ENCODE measurements around the gene ZNF100. TPM values are rescaled to one million over a fixed set of nuclear protein-coding genes. Genes with fewer than 3 reads are reported as not detected.

ZNF100 gene
- total and polyA plus RNA-seq, 2 of the 4 experiments (the other 2 are of a cell fraction) = 2.2 to 5.9 TPM

- DNase-seq = no peak
- no peak overlapping the region for H2BK120ac ChIP-seq (ENCODE audit: low read depth, low read length)
- no peak overlapping the region for H2AFZ ChIP-seq (replicated peaks; ENCODE audit: low read length, poor library complexity)
- H3K27ac ChIP-seq (ENCODE audit: insufficient read depth, low read length) = no peak overlapping the region
- H3K9me1 ChIP-seq (ENCODE audit: insufficient read depth, low read length) = no peaks in the 10 kb centered on the region
- H4K5ac ChIP-seq (ENCODE audit: low read depth, low read length) = no peak overlapping the region
- H3K9ac ChIP-seq (ENCODE audit: low read depth, low read length) = no peak overlapping the region
- no peak overlapping the region for H4K8ac ChIP-seq (ENCODE audit: low read depth in 2 of 2, low read length in 2 of 2)
- no peak overlapping the region for H2AK5ac ChIP-seq (ENCODE audit: low read depth, low read length)
- H3K18ac ChIP-seq (ENCODE audit: low read depth, low read length) = no peak overlapping the region
- H3K4me2 ChIP-seq (ENCODE audit: low read depth, low read length) = no peak overlapping the region
- H3K23ac ChIP-seq (ENCODE audit: low read depth, low read length) = no peak overlapping the region
- no peak overlapping the region for H2BK15ac ChIP-seq (ENCODE audit: low read depth, low read length)
- no peak overlapping the region for H3K4ac ChIP-seq (ENCODE audit: low read depth, low read length)
- no peaks in the 10 kb centered on the region for H3K79me1 ChIP-seq (ENCODE audit: low read depth in 1 of 2, low read length in 2 of 2)
- H3K9me3 ChIP-seq (ENCODE audit: control insufficient read depth, insufficient read depth, low read length) = peaks cover 13% of the 10 kb centered on the region
- H2AK9ac ChIP-seq (replicated peaks; ENCODE audit: low read depth, low read length, poor library complexity) = no peak overlapping the region
- no peaks in the 10 kb centered on the region for H4K20me1 ChIP-seq (ENCODE audit: insufficient read depth, low read length)
- no TSS peak for BruUV-seq (replicated peaks)
- no peak overlapping the region for H2BK5ac ChIP-seq (ENCODE audit: low read depth, low read length, poor library complexity, severe bottlenecking)
- no peaks in the 10 kb centered on the region for H3K4me1 ChIP-seq (ENCODE audit: control insufficient read depth, insufficient read depth, low read length)
- no CpG with 5 or more reads among the region's 3 CpGs for WGBS, 2 experiments (ENCODE audit: extremely low coverage in 2 of 2, insufficient read length in 1 of 2)
- no peak overlapping the region for H3K56ac ChIP-seq (ENCODE audit: extremely low read depth, insufficient read depth, low read length)
- dilution Hi-C loops (cut with HindIII; ENCODE audit: low sequenced_read_pairs, unreplicated experiment) (no loop called here), intact Hi-C loops (cut with micrococcal nuclease) (loop anchor here (5.0 kb wide), 1 partner anchor 497 kb away; no protein-coding TSS in a partner anchor), in situ Hi-C loops (cut with MboI; ENCODE audit: low sequenced_read_pairs) (no loop called here)
- ChIA-PET POLR2A (ENCODE audit: unreplicated experiment) (no interaction called here), CTCF (no interaction called here)
- no peak overlapping the region for H4K91ac ChIP-seq (ENCODE audit: insufficient read depth, low read depth, low read length)
- H2BK20ac ChIP-seq (ENCODE audit: low read depth, low read length) = no peak overlapping the region
- no peak for ATAC-seq (ENCODE audit: low read depth)
- TF ChIP-seq MAFK (IDR thresholded peaks at IDR 0.05; ENCODE audit: low read depth, low read length) = no peak
- TF ChIP-seq BHLHE40 (IDR thresholded peaks at IDR 0.05; ENCODE audit: low read depth, low read length) = no peak
- no peak for TF ChIP-seq MXI1 (IDR thresholded peaks at IDR 0.05; ENCODE audit: borderline replicate concordance, low read depth, low read length)
- no peak for TF ChIP-seq CEBPB (IDR thresholded peaks at IDR 0.05; ENCODE audit: low read depth, low read length)
- no peak for TF ChIP-seq RAD21 (IDR thresholded peaks at IDR 0.05; ENCODE audit: low read length)
- TF ChIP-seq MAZ (IDR thresholded peaks at IDR 0.05; ENCODE audit: borderline replicate concordance, low read depth, low read length) = no peak
- TF ChIP-seq SMC3 (IDR thresholded peaks at IDR 0.05; ENCODE audit: low read depth, low read length) = no peak
- no peak for TF ChIP-seq RCOR1 (IDR thresholded peaks at IDR 0.05; ENCODE audit: insufficient replicate concordance, low read length)
- no peak for TF ChIP-seq FOS (IDR thresholded peaks at IDR 0.05; ENCODE audit: low read depth, low read length)
- H3K4me3 ChIP-seq (ENCODE audit: insufficient read depth, low read depth, low read length) = no peak overlapping the region
- H3K14ac ChIP-seq (replicated peaks; ENCODE audit: low read depth, low read length) = no peak overlapping the region
- H3K36me3 ChIP-seq (ENCODE audit: control insufficient read depth, insufficient read depth, low read length) = no peaks in the 10 kb centered on the region
- H3K27me3 ChIP-seq (ENCODE audit: control insufficient read depth, insufficient read depth, low read length) = no peaks in the 10 kb centered on the region
Observed at GRCh38 chr19:21699197-21699596, 68.2 kb downstream of the ZNF100 start.
